HG03575 (cell line): ENCODE measurements around the gene TSPAN32.

ENCODE experiments used
- ATAC-seq: cut with Tn5 transposase; IDR thresholded peaks from one replicate; pipeline ENCODE4 v1.9.1; 2021; ENCODE audit not compliant: unreplicated experiment, insufficient number of reproducible peaks, low FRiP score; ENCODE audit errors: extremely low read depth

Gene TSPAN32, protein sequence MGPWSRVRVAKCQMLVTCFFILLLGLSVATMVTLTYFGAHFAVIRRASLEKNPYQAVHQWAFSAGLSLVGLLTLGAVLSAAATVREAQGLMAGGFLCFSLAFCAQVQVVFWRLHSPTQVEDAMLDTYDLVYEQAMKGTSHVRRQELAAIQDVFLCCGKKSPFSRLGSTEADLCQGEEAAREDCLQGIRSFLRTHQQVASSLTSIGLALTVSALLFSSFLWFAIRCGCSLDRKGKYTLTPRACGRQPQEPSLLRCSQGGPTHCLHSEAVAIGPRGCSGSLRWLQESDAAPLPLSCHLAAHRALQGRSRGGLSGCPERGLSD

DNA sequence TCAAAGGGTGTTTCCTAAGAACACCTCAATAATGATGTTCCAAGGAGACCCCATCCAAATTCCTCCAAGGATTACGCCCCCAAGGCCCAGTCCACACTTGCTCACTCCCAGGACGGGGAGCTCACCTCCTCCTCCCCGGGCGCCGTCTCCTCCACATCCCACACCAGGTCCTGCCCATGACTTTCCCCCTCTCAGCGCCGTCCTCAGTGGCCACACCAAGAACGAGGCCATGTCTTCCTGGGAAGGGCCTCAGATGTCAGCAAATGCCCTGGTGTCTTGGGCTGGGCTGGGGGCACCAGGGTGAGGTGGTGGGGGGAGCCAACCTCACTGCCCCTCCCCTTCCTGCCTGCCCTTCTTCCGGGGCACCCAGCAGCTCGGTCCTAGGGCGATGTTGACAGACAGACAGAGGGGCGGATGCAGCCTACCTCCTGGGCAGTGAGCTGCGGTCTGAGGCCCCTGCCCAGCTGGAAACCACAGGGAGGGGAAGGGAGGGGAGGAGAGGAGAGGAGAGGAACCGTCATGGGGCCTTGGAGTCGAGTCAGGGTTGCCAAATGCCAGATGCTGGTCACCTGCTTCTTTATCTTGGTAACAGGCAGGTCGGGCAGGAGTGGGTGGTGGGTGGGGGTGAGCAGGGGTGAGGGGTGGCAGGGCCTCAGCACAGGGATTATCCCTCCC lies at the start of gene TSPAN32, which contains the start of gene C11orf21:
Gene TSPAN32, plus strand, starts transcription at position 383 of the 675 bp plus-strand sequence. Its CDS starts 137 bp downstream, at position 520.
Gene C11orf21, minus strand, starts transcription at position 288 of the 675 bp plus-strand sequence. Its CDS starts 110 bp downstream, at position 178.
- no peak for ATAC-seq

DNA sequence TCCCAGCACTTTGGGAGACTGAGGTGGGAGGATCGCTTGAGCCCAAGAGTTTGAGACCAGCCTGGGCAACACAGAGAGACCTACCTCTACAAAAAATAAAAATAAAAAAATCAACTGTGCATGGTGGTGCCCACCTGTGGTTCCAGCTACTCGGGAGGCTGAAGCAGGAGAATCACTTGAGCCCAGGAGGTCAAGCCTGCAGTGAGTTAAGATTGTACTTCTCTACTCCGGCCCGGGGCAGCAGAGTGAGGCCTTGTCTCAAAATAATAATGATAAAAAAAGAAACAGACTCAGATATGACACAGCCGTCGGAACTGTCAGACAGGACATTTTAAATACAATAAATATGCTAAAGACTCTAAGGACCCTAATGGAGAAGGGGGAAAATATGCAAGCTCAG lies 49.8 kb upstream of the TSPAN32 start:
- no peak for ATAC-seq

DNA sequence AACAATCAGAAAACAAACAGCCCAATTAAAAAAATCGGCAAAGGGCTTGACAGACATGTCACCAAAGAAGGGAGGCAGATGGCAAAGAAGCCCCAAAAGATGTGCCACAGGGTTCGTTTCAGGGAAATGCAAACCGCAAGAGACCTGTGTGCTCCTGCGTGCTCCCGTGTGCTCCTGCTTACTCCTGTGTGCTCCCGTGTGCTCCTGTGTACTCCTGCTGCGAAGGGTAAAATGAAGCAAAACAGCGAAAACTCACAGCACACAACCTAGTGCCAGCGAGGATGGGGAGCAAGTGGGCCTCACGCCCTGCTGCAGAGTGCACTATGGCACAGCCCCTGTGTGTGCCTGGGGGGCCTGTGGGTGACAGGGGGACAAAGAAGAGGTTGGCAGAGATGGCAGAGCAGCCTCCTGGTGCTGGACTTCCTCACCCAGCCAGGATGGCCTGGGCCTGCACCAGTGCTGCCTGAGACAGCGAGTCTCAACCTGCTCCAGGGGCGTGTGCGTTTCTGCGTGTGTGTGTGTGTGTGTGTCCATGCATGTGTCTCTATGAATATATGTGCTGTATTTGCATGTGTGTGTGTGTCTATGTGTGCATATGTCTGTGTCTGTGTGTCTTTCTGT lies 45.4 kb upstream of the TSPAN32 start:
- ATAC-seq = no peak

DNA sequence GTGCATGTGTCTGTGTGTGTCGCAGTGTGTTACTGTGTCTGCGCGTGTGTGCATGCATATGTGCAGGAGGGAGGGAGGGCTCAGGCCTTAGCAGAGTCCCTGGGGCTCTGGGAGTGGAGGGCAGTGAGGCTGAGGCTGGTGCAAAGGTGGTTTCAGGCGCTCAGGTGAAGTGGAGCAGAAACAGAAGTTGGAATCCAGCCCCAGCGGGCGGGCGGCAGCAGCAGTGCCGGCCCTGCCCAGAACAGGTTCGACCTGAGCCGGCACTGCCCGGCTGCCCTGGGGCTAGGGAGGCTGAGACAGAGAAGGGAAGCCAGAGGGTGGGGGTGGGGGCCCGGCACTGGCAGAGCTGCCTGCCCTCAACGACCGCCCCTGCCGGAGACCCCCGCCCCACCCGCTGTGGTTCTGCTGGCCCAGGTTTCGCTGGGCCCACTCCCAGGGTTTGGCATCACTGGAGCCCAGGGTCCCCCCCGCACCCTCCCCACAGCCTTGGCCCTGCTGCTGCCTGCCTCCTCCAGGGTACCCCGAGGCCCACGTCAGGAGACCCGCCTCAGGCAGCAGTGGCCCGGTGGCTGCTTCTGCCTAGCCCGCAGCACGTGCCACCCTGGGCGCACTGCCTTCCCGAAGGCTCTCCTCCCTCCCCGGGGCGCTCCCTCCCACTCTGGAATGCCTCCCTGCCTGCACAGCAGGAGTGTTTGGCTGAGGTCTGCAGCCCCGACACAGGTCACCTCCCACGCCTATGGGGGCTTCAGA lies 44.7 kb upstream of the TSPAN32 start:
- no peak for ATAC-seq

DNA sequence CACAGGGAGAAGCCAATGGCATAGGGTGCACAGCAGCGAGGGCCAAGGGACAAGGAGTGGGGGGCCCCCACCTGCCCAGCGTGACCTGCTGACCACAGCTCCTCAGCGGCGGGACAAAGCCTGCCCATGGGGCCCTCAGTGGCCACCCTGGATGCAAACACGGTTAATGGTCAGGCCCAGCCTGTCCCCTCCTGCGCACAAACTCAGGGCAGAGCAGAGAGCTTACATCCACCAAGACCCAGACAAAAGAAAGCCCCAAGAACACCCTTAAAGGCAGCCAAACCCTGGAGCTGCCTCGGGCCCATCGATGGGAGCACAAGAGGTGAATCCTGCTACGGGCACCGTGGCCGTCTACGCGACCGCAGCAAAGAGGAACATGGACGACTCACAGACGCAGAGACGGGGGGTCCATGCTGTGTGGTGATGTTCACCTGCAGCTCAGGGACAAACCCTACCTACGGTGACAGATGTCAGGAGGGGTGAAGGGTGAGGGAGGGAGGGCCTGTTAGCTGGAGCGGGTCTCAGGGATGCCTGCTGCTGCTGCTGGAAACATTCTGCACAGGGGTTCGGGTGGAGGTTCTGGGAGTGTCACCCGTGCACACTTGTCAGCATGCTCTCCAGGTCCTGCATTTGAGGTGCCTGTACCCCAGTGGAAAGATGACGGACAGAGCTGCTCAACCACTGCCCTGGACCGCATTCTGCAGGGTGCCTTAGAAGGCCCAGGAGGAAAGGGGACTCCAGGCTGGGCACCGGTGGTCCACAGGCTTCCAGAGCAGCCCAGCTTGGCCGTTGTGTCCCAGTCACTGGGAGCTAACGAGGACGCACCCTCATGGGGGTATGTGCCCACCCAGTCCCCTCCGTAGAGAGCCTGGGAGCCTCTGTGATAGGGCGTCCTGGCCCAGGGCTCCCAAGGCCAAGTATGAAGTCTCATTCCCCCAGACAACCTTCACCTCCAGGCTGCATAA lies 43.0 kb upstream of the TSPAN32 start:
- no peak for ATAC-seq

DNA sequence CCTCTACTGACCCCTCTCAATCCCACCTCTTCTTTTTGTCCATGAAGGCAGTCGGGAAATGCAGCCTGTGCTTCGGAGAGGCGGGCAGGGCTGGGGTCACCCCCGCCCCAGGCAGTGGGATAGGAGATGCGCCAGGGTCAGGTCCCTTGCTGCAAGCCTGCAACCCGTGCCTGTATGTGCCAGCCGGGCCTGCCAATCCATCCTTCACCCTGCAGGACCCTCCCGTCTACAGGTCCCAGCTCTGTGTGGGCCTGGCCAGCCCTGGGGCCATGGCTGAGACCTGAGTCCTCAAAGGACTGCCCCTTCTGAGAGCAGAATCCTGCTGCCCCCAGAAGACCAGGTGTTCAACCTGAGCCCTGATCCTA lies 42.4 kb upstream of the TSPAN32 start:
- ATAC-seq = no peak

DNA sequence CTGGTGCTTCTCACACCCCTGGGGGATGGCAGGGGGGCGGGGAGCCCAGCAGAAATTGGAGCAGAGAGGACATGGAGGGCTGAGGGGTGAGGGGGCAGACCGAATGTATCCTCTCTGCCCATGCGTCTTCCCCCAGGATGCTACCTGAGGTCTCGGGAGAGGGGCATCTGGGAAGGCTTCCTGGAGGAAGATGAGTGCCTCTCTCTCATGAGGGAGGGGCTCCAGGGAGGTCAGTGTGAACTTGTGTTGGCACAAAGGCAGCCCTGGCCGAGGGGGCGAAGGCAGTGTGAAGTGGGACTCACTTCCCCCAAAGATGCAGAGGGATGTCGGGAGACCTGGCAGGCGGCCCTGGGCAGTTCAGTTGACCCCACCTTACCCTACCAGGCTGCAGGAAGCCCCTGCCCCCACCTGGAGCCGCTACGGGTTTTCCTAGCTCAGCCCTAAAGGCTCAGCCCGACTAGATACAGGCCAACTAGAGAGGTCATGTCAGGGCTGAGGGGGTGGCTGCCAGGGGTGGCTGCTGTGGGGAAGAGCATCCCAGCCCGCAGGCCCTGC lies 41.8 kb upstream of the TSPAN32 start:
- ATAC-seq = no peak

DNA sequence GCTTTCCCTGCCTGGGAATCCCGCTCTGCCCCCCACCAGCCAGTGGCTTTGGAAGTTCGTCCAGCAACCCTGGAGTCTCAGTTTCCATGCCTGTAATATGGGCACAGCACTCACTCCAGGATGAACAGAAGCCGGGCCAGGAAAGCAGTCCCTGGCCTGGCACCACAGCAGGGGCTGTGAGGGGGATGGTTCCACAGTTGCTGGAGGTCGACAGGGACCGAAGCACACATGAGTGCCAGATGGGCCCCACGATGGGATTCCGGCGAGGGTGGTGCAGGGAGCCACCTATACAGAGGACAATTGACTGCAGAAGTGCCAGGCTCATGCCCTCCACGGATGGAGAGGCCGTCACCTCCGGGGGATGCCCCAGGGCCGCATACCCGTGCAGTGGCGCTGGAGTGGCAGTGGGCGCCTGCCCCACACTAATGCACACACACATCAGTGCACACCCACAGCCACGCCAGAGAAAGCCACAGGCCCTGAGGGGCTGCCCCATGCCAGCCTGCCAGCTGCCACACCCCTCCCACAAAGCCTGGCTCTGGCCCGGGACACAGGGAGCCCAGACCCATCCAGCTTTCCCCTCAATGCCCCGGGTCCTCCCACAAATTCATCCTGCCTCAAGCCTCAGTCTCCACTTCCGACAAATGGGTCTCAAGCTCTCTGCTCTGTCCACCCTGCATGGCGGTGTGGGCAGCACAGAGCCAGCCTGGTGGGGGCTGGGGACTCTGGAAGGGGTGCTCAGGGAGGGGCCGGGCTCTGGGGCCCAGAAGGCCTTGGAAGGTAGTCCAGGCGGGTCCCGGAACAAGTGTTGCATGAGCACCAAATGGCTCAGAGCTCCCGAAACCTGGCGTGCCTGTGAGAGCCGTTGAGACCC lies 41.1 kb upstream of the TSPAN32 start:
- ATAC-seq = no peak

DNA sequence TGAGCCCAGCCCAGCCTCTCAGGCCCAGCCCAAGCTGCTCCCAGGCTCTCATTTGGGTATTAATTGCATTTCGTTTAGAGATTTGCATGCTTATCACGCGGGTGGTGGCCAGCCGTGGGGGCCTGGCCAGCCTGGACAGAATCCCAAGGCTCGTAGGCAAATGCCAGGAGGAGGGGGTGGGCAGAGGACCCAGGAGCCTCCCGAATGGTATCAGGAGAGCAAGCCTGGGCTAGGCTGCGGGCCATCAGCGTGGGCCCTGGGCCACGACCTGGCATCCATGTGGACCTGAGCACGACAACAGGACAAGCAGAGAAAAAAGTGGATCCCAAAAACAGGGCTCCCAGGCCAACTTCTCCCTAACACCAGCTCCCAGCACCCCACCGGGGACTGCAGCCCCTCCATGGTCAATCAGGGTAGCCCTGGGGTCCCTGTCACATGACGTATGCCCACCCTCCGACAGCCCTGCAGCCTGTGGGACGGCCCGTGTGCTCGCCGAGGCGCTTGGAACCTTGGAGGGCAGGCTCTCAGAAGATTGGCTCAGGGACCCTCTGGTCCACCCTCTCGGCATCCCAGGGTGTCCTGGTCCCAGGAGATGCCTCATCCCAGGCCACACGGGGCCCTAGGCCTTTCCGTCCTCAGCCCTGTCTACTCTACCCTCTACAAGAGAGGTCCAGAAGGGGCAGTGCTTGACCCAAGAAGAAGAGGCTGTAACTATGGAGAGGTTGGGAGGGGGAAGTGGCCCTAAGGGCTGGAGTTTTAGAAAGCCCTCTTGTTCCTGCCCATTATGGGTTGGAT lies 40.2 kb upstream of the TSPAN32 start:
- no peak for ATAC-seq

DNA sequence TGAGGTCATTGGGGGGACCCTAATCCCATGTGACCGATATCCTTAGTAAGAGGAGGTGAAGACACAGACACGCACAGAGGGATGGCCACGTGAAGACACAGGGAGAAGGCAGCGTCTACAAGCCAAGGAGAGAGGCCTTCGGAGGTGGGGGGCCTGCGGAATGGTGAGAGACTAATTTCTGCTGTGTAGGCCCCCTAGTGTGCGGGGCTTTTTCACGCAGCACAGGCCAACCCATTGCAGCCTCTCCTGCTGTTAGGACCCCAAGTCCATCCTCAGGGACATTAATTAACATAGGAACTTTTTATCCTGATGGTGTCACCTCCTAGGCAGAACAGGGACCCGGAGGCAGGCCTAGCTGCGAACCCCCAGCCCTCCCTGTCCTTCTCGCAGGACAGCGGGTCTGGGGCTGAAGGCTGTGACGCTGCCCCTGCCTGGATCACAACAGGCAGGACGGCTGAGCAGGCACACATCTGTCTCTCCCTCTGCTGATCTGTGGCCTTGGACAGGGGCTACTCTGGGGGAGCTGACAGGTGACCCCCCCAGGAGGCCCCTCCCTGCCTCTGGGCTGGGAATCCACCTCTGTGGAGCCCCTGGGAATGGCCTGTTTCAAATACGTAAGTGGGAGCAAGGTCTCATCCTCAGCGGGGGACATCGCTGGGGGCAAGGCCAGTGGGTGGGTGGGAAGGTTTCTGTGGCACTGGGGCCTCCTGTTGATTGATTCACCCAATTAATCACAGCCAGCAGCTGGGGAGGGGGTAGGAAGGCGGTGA lies 39.3 kb upstream of the TSPAN32 start:
- no peak for ATAC-seq

DNA sequence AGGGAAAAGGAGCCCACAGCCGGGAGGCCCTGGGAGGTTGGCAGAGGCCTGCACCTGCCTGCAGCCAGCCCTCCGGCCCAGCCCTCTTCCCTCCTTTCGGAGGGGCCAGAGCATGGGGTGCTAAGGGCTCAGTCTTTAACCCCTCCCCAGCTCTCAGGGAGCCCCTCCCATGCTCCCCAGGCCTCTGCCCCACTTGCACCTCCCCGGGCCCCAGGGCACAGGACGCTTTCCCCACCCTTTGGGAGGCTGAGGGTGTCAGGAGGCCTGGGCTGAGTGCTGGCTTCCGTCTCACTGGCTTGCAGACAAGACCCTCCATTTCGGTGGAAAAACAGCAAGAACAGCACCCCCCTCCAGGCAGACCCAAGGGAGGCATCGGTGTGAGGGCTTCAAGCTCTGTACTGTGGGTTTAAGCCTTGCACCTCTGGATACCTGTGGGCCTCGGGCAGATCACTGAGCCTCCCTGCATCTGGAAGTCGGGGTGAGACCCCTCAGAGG lies 38.7 kb upstream of the TSPAN32 start:
- no peak for ATAC-seq

DNA sequence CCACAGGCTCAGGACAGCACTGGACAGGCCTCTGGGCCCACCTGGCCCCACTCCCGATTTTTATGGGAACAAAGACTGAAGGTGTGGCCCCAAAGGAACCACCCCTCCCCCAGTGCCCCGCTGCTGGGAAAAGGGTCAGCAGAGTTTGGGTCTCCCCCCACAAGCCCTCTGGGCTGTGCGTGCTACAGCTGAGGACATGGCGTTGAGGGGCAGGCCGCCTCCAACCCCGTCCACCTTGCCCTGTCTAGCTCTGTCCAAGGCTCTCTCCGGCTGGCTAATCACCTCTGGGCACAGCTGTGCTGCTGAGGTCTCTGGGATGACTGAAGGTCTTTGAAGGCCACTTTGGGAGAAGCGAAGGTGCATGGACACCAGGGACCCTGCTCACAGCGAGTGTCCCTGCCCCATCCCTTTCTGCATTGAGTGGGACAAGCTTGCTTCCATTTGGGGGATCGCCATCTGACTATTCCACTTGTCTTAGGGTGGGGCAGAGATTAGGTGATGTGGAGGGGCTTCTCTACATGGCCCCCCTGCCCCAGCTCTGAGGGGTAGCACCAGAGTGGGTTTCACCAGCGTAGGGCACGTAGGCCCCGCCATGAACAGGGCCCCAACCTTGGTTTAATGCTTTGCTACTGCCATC lies 38.0 kb upstream of the TSPAN32 start:
- ATAC-seq = no peak

DNA sequence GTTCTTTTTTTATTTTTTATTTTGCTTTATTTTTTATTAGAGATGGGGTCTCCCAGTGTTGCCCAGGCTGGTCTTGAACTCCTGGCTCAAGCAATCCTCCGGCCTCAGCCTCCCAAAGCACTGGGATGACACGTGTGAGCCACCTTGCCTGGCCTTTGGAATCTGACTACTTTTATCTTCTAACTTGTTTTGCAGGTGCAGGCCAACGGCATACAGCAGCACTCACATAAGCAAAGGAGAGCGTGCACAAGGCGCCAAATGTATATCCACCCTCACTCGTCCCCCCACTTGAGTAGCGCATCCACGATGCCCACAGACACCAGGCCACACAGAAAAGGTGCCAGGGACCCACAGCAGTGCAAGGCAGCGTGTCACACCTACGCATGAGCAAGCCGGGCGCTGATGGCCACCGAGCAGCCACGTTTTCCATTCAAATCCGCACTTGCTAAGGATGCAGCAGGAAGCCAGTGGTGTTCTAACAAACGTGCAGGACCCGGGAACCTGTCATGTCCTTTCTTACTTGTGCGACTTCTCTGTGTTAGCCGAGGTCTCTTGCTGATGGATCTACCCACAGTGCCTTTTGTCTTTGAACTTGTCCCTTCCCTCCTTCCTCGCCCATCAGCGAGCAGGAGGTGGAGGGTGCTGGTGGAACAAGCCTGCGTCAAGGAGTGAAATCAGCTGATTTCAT lies 37.3 kb upstream of the TSPAN32 start:
- no peak for ATAC-seq

DNA sequence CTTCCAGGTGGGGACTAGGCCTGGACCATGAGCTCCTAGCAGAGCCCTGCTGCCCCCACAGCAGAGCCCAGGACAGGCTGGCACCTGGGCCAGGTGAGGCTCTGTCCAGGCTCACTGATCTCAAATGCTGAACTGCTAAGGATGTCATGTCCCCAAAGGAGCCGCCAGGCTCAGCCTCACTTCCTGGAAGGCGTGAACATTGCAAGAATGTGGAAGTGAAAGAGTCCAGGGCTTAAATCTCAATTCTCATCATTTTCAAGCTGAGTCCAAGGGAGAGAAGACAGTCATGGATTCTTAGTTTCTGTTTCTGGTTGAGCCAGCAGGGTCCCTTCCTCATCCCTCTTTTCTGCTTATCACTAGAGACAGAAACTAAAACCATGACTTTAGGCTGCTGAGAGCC lies 36.4 kb upstream of the TSPAN32 start:
- no peak for ATAC-seq
